ENCODE results near the gene PLCB4. TPM values are rescaled to one million over a fixed set of nuclear protein-coding genes. Genes with fewer than 3 reads are reported as not detected.

Gene PLCB4
- total RNA-seq (under 1 TPM in 1 of 5 experiments, not detected in 4; 0.05 TPM), polyA plus RNA-seq (under 1 TPM in 1 of 2 donors, not detected in 1; 0.09 TPM), total RNA-seq (not detected)

- H3K27ac Mint-ChIP-seq, result no peak within 1 kb of the TSS
- H3K36me3 Mint-ChIP-seq, result peaks cover 0 to 8% (median 0%) of the 10 kb centered on the region in 5 donors
- no peaks in the 10 kb centered on the region for H3K27me3 ChIP-seq (ENCODE audit: control insufficient read depth in 2 of 2, insufficient read depth in 2 of 2, low read length in 2 of 2)
- no peaks in the 10 kb centered on the region for H3K9me3 ChIP-seq (ENCODE audit: control insufficient read depth in 2 of 3, low read length in 3 of 3)
- no peaks in the 10 kb centered on the region for H3K4me1 ChIP-seq (ENCODE audit: control insufficient read depth in 2 of 2, insufficient read depth in 2 of 2, low read length in 2 of 2)
- H3K9me3 Mint-ChIP-seq, result peaks cover 0 to 16% (median 5%) of the 10 kb centered on the region in 11 donors
- H3K4me3 ChIP-seq (ENCODE audit: low read length), result no peak within 1 kb of the TSS
- intact Hi-C loops (cut with micrococcal nuclease), result no loop called here
- peaks cover 21 to 36% (median 25%) of the 10 kb centered on the region in 5 donors for H3K27me3 Mint-ChIP-seq
- H3K4me3 Mint-ChIP-seq, result peak within 1 kb of the TSS in 9 of 10 donors; percentile 3 to 86 (median 62)
- DNase-seq (no peak), ATAC-seq (no peak)
- H3K36me3 ChIP-seq (ENCODE audit: control insufficient read depth in 2 of 3, insufficient read depth in 3 of 3, low read length in 3 of 3), result no peaks in the 10 kb centered on the region
- ChIA-PET POLR2A (no interaction called here), CTCF (no interaction called here)
- peaks cover 0 to 9% (median 5%) of the 10 kb centered on the region in 7 donors for H3K4me1 Mint-ChIP-seq
- H3K27ac ChIP-seq (ENCODE audit: low read depth, low read length), result no peak within 1 kb of the TSS
These were observed at the start of gene PLCB4 for GRCh38 chr20:9068841-9069663. PLCB4 (plus strand) TSS chr20:9069087; CDS start chr20:9307815, 238,728 bp downstream.

- Mint-ChIP-seq H3K4me3 (no peak overlapping the region), H3K36me3 (no peaks in the 10 kb centered on the region), H3K9me3 (peaks cover 0 to 9% (median 4%) of the 10 kb centered on the region in 11 donors), H3K4me1 (no peaks in the 10 kb centered on the region), H3K27ac (no peak overlapping the region), H3K27me3 (peaks cover 0 to 4% (median 0%) of the 10 kb centered on the region in 5 donors)
- Histone ChIP-seq H3K9me3 (ENCODE audit: control insufficient read depth in 2 of 3, low read length in 3 of 3) (no peaks in the 10 kb centered on the region), H3K4me1 (ENCODE audit: control insufficient read depth in 2 of 2, insufficient read depth in 2 of 2, low read length in 2 of 2) (no peaks in the 10 kb centered on the region), H3K27me3 (ENCODE audit: control insufficient read depth in 2 of 2, insufficient read depth in 2 of 2, low read length in 2 of 2) (no peaks in the 10 kb centered on the region), H3K4me3 (ENCODE audit: low read length) (no peak overlapping the region), H3K36me3 (ENCODE audit: control insufficient read depth in 2 of 3, insufficient read depth in 3 of 3, low read length in 3 of 3) (no peaks in the 10 kb centered on the region), H3K27ac (ENCODE audit: low read depth, low read length) (no peak overlapping the region)
- POLR2A ChIA-PET, result no interaction called here
- DNase-seq (no peak), ATAC-seq (no peak)
- intact Hi-C loops (cut with micrococcal nuclease), result no loop called here
- CTCF ChIA-PET, result no interaction called here
These were observed 49.1 kb upstream of the PLCB4 start for GRCh38 chr20:9019833-9020232.

GRCh38 chr20:9021216-9021615, 47.7 kb upstream of the PLCB4 start:
- Mint-ChIP-seq H3K9me3 (peaks cover 0 to 8% (median 4%) of the 10 kb centered on the region in 11 donors), H3K4me3 (no peak overlapping the region), H3K27me3 (peaks cover 0 to 4% (median 0%) of the 10 kb centered on the region in 5 donors), H3K27ac (no peak overlapping the region), H3K36me3 (no peaks in the 10 kb centered on the region), H3K4me1 (no peaks in the 10 kb centered on the region)
- DNase-seq (no peak), ATAC-seq (no peak)
- no peaks in the 10 kb centered on the region for H3K9me3 ChIP-seq (ENCODE audit: control insufficient read depth in 2 of 3, low read length in 3 of 3)
- no peaks in the 10 kb centered on the region for H3K4me1 ChIP-seq (ENCODE audit: control insufficient read depth in 2 of 2, insufficient read depth in 2 of 2, low read length in 2 of 2)
- H3K27ac ChIP-seq (ENCODE audit: low read depth, low read length), result no peak overlapping the region
- ChIA-PET CTCF (no interaction called here), POLR2A (no interaction called here)
- no peaks in the 10 kb centered on the region for H3K36me3 ChIP-seq (ENCODE audit: control insufficient read depth in 2 of 3, insufficient read depth in 3 of 3, low read length in 3 of 3)
- no peak overlapping the region for H3K4me3 ChIP-seq (ENCODE audit: low read length)
- intact Hi-C loops (cut with micrococcal nuclease), result no loop called here
- no peaks in the 10 kb centered on the region for H3K27me3 ChIP-seq (ENCODE audit: control insufficient read depth in 2 of 2, insufficient read depth in 2 of 2, low read length in 2 of 2)

- Histone ChIP-seq H3K36me3 (ENCODE audit: control insufficient read depth in 2 of 3, insufficient read depth in 3 of 3, low read length in 3 of 3) (no peaks in the 10 kb centered on the region), H3K4me3 (ENCODE audit: low read length) (no peak overlapping the region), H3K4me1 (ENCODE audit: control insufficient read depth in 2 of 2, insufficient read depth in 2 of 2, low read length in 2 of 2) (no peaks in the 10 kb centered on the region), H3K9me3 (ENCODE audit: control insufficient read depth in 2 of 3, low read length in 3 of 3) (no peaks in the 10 kb centered on the region), H3K27me3 (ENCODE audit: control insufficient read depth in 2 of 2, insufficient read depth in 2 of 2, low read length in 2 of 2) (no peaks in the 10 kb centered on the region), H3K27ac (ENCODE audit: low read depth, low read length) (no peak overlapping the region)
- no peak overlapping the region for H3K27ac Mint-ChIP-seq
- DNase-seq (no peak), ATAC-seq (no peak)
- ChIA-PET CTCF (no interaction called here), POLR2A (no interaction called here)
- no peak overlapping the region for H3K4me3 Mint-ChIP-seq
- intact Hi-C loops (cut with micrococcal nuclease), result no loop called here
- peaks cover 0 to 8% (median 4%) of the 10 kb centered on the region in 11 donors for H3K9me3 Mint-ChIP-seq
- H3K36me3 Mint-ChIP-seq, result no peaks in the 10 kb centered on the region
- peaks cover 0 to 4% (median 0%) of the 10 kb centered on the region in 5 donors for H3K27me3 Mint-ChIP-seq
- no peaks in the 10 kb centered on the region for H3K4me1 Mint-ChIP-seq
These were observed 47.2 kb upstream of the PLCB4 start for GRCh38 chr20:9021699-9022098.

DNA sequence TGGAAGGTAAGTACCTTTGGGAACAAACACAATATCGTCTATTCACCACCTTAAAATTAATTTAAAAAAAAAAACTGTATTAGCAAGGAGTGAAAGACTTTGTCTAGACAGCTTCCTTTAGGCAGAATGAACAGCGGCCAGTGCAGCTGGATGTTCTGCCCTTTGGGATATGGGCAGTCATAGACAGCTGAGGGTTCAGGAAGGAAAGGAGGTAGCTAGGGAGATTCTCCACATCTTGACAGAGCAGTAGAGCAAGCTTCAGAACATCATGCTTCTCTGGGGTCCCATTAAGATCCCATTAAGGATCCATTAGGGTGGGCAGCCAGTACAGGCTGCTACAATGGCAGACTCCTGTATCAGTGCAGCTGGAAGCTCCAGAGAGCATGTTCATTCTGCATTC, 46.5 kb upstream of the PLCB4 start:
- ChIA-PET POLR2A (no interaction called here), CTCF (no interaction called here)
- H3K36me3 Mint-ChIP-seq, result no peaks in the 10 kb centered on the region

DNA sequence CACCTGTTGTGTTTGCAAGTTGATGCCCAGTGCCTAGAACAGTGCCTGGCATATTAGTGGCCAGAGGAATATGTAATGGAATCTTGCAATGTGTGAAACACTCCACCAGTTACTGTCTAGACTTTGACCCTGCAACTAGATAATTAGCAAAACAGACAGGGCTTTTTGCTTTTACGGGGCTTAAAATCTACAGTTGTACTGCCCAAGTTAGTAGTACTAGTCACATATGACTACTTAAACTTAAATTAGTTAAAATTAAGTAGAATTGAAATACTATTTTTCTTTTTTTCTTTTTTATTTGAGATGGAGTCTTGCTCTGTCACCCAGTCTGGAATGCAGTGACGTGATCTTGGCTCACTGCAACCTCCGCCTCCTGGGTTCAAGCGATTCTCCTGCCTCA, 44.3 kb upstream of the PLCB4 start:
- no peak overlapping the region for H3K4me3 Mint-ChIP-seq

More for the DNA sequence above, 46.5 kb upstream of the PLCB4 start:
- H3K9me3 ChIP-seq (ENCODE audit: control insufficient read depth in 2 of 3, low read length in 3 of 3), result no peaks in the 10 kb centered on the region
- no peak for ATAC-seq
- H3K36me3 ChIP-seq (ENCODE audit: control insufficient read depth in 2 of 3, insufficient read depth in 3 of 3, low read length in 3 of 3), result no peaks in the 10 kb centered on the region
- H3K27me3 ChIP-seq (ENCODE audit: control insufficient read depth in 2 of 2, insufficient read depth in 2 of 2, low read length in 2 of 2), result no peaks in the 10 kb centered on the region
- H3K4me1 ChIP-seq (ENCODE audit: control insufficient read depth in 2 of 2, insufficient read depth in 2 of 2, low read length in 2 of 2), result no peaks in the 10 kb centered on the region
- H3K9me3 Mint-ChIP-seq, result peaks cover 0 to 9% (median 4%) of the 10 kb centered on the region in 11 donors
- H3K27ac ChIP-seq (ENCODE audit: low read depth, low read length), result no peak overlapping the region
- H3K4me3 ChIP-seq (ENCODE audit: low read length), result no peak overlapping the region
- H3K4me1 Mint-ChIP-seq, result no peaks in the 10 kb centered on the region
- no peak overlapping the region for H3K4me3 Mint-ChIP-seq
- intact Hi-C loops (cut with micrococcal nuclease), result no loop called here
- H3K27ac Mint-ChIP-seq, result no peak overlapping the region
- DNase-seq, result no peak
- peaks cover 0 to 4% (median 0%) of the 10 kb centered on the region in 5 donors for H3K27me3 Mint-ChIP-seq

GRCh38 chr20:9025011-9025410, 43.9 kb upstream of the PLCB4 start:
- no peaks in the 10 kb centered on the region for H3K36me3 ChIP-seq (ENCODE audit: control insufficient read depth in 2 of 3, insufficient read depth in 3 of 3, low read length in 3 of 3)
- no peak for DNase-seq
- ATAC-seq, result no peak
- Mint-ChIP-seq H3K36me3 (no peaks in the 10 kb centered on the region), H3K9me3 (peaks cover 0 to 12% (median 4%) of the 10 kb centered on the region in 11 donors), H3K27me3 (peaks cover 0 to 4% (median 0%) of the 10 kb centered on the region in 5 donors), H3K27ac (no peak overlapping the region), H3K4me3 (no peak overlapping the region), H3K4me1 (no peaks in the 10 kb centered on the region)
- ChIA-PET POLR2A (no interaction called here), CTCF (no interaction called here)
- no peaks in the 10 kb centered on the region for H3K4me1 ChIP-seq (ENCODE audit: control insufficient read depth in 2 of 2, insufficient read depth in 2 of 2, low read length in 2 of 2)
- no peak overlapping the region for H3K27ac ChIP-seq (ENCODE audit: low read depth, low read length)
- no peak overlapping the region for H3K4me3 ChIP-seq (ENCODE audit: low read length)
- intact Hi-C loops (cut with micrococcal nuclease), result no loop called here
- no peaks in the 10 kb centered on the region for H3K9me3 ChIP-seq (ENCODE audit: control insufficient read depth in 2 of 3, low read length in 3 of 3)
- no peaks in the 10 kb centered on the region for H3K27me3 ChIP-seq (ENCODE audit: control insufficient read depth in 2 of 2, insufficient read depth in 2 of 2, low read length in 2 of 2)

More for the DNA sequence above, 44.3 kb upstream of the PLCB4 start:
- Histone ChIP-seq H3K27me3 (ENCODE audit: control insufficient read depth in 2 of 2, insufficient read depth in 2 of 2, low read length in 2 of 2) (no peaks in the 10 kb centered on the region), H3K4me1 (ENCODE audit: control insufficient read depth in 2 of 2, insufficient read depth in 2 of 2, low read length in 2 of 2) (no peaks in the 10 kb centered on the region), H3K4me3 (ENCODE audit: low read length) (no peak overlapping the region), H3K36me3 (ENCODE audit: control insufficient read depth in 2 of 3, insufficient read depth in 3 of 3, low read length in 3 of 3) (no peaks in the 10 kb centered on the region), H3K27ac (ENCODE audit: low read depth, low read length) (no peak overlapping the region), H3K9me3 (ENCODE audit: control insufficient read depth in 2 of 3, low read length in 3 of 3) (no peaks in the 10 kb centered on the region)
- H3K27me3 Mint-ChIP-seq, result peaks cover 0 to 4% (median 0%) of the 10 kb centered on the region in 5 donors
- no peak overlapping the region for H3K27ac Mint-ChIP-seq
- DNase-seq (no peak), ATAC-seq (no peak)
- no peaks in the 10 kb centered on the region for H3K36me3 Mint-ChIP-seq
- ChIA-PET CTCF (no interaction called here), POLR2A (no interaction called here)
- intact Hi-C loops (cut with micrococcal nuclease), result no loop called here
- peaks cover 0 to 12% (median 4%) of the 10 kb centered on the region in 11 donors for H3K9me3 Mint-ChIP-seq
- no peaks in the 10 kb centered on the region for H3K4me1 Mint-ChIP-seq

Data from naive thymus-derived CD4-positive, alpha-beta T cell (primary cell).